GM21576 (cell line): Measurements from ENCODE around the gene CYB5A.

Experiments
- ATAC-seq: cut with Tn5 transposase; IDR thresholded peaks from one replicate; pipeline ENCODE4 v1.9.1; 2021; ENCODE audit warnings: mild to moderate bottlenecking, moderate library complexity; ENCODE audit not compliant: unreplicated experiment

The CYB5A gene

DNA sequence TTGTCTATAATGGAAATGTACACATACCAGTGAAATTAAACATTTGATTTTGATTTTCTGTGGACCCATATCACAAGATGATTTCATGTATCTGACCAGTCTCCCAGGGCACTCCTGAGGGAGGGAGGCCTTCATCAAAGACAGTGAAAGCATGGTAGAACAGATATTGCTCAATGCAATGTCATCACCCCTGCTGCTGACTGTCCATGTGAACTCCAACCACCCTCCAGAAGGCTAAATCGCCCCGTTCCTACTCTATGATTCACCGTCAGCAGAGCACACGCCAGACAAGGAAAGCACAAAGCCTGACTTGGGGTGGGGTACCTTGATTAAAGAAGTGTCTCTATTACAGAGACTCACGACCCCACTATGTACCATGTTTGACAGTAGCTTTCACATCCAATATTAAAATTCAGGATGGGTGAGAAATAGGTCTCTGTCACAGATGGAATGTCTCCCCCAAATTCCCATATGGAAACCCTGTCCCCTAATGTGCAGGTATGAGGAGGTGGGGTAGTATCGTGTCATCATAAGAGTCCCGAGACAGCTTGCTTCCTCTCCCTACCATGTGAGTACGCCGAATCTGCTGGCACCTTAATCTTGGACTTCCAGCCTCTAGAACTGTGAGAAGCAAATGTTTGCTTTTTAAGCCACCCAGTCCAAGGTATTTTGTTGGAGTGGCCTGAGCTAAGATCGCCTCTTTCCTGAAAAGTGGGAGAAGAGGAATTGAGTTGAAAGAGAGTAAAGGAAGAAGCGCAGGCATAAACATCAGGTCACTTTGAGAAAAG lies 42.4 kb downstream of the CYB5A start:
- no peak for ATAC-seq

DNA sequence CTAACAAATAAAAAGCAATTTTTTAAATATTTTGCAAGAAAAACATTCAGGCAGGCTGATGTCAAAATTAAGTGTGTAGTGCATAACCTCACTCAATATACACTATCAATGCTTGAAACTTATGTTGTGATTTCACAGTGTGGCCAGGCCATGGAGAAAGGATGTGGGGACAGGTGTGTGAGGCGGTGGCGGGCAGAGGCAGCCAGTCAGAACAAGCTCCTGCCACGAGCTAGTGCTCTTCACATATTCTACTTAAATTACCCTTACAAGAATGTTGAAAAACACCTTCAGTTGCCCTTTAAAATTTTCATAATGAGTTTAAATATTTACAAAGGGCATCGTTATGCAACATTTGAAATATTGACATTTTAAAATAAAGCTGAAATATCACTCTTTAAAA lies 43.2 kb downstream of the CYB5A start:
- peak; percentile 96 for ATAC-seq

DNA sequence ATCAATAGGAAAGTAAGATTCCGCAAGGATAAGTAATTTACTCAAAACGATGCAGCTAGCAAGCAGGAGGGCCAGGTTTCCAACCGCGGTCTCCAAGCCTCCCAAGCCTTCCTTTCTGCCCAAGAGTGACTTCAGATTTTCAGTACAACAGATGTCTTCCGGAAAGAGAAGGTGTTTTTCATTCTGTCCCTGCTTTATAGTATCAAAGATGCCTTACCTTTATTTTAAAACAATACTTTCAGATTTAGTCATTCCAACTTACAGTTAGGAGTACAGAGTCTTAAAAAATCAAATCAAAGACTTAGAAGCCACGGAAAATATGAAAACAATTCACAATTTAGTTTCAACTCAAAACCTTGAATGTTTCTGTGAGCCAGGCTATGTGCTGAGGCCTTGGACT lies 43.6 kb downstream of the CYB5A start:
- ATAC-seq, result peak; percentile 36

DNA sequence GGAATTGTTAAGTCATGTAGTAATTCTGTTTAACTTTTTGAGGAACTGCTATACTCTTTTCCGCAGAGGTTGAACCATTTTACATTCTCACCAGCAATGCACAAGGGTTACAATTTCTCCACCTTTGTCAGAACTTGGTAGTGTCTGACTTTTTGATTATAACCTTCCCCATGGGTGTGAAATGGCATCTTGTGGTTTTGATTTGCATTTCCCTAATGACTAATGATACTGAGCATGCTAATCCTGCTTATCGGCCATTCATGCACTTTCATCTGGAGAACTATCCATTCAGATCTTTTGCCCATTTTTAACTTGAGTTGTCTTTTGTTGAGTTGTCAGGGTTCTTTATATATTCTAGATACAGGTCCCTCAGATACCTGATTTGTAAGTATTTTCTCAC lies 47.2 kb downstream of the CYB5A start:
- no peak for ATAC-seq

DNA sequence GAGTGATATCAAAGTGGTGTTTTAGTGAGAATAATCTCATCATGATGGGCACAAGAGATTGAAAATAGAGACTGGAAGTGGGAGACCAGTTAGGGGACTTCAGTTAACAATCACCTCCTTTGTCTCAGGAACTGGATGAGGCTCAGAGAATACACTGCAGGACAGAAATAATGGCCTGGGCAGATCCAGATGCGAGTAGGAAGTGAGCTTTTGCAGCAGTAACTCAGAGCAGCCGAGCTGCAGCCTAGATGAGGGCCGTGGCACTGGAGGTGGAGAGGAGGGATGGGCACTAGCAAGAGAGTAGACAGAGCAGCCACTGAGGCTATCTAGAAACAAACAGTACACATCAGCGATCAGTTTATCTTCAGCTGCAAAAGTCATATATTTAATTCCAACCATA lies 48.6 kb downstream of the CYB5A start:
- ATAC-seq, result no peak

DNA sequence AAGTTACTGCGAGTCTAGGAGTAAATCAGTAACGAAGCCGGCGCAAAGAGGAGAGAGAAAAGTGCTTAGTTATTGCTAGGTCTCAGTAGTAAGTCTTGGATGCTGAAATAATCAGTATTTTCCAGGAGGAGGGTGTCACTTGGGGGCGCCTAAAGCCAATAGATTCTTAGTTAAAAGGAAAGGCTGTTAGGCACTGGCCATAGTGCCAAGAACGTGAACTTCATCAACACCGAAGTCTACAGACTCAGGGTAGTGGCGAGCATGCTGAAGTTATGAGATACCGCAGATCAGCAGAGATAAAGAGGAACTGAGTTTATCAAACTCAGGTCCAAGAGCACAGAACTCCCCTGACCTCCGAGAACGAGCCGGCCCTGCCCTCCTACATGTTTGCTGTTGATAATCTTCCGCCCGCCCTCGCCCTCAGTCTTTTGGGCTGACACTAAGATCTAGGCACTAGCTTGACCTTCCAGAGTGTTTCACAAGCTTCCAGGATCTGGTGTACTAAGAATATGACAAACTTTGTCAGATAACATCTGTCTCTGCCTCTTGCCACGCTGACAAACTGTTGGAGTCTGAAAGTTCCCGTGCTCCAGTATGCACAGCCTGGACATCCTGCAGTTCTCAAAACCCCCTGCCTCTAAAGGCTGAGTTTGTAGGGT lies 49.2 kb downstream of the CYB5A start:
- ATAC-seq, result no peak

DNA sequence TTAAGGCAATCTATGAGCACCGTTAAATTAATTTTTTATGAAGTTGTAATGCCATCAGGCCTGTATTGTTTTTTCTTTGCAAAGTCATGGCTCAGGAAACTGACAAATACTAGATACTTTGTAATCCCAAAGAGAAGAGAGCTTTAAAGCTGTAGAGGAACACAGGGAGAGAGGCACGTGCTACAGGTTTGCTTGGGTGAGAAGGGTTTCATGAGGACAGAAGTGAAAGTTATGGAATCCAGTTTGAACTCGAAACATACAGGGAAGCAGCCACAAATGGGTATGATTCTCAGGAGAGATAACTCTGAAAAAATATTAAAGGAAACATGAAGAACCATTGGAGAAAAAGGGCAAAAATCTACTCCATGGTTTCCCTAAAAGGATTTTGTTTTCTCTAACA lies 49.8 kb downstream of the CYB5A start:
- no peak for ATAC-seq

DNA sequence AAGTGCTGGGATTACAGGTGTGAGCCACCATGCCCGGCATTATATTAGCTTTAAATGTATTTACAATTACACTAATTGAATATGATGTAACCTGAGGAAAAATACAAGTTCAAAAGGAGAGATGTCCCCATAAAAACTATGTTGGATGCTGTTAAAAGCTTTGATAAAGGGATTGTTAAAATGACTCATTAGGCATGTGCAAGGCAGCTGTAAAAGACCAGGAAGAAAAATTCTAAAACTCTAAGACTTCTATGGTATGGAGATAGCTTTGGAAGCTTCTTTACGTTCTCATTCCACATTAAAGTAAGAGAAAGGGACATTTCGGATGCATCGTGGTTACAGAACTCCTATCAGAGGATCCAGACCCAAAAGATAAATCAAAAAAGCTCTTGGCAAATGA lies 50.3 kb downstream of the CYB5A start:
- ATAC-seq, result no peak

DNA sequence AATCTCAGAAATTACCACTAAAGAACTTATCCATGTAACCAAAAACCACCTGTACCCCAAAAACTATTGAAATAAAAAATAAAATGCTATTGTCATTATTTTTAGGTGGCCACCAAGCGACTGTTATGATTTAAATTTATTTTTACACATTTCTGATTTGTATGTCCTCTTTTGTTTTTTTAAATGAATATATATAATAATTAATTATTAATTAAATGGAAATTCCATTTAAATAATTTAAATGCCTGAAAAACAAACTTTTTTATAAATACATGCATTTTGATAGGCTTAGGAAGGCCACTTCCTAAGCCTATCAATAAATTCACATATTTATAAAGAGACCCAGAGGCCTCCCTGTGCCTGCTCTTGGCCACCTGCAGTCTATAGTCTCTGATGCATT lies 52.2 kb downstream of the CYB5A start:
- no peak for ATAC-seq

DNA sequence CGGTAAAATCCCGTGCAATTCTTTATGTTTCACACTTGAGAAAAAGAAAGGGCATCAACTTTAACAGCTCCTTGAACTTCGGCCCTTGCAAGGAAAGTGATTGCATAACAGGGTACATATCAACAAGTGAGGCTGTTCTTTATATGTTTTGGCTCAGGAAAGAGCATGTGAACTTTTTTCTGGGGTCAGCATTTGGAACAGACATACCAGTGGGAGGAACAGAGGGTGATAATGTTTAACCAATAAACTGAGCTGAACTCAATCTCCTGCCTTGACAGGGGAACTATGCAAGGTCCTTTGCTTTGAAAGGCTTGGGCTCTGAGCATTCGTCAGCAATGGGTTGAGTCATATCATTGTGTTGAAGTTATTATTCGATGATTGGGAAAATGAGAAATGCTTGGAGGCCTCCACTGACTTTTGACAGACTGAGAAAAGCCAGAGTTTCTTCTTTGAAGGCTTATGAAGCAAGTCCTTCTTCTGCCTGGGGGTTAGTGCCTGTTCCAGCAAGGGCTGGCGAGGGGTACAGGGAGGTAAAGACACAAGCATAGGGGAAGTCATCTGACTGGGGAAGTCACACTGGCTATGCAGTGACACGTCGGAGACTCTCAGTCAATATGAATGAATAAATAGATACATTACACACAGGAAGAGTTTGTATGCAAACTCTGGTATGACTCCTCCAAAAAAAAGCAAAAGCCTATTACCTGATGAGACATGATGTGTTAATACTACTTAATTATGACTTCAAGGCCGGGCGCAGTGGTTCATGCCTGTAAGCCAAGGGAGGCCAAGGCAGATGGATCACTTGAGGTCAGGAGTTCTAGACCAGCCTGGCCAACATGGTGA lies 57.2 kb downstream of the CYB5A start:
- ATAC-seq, result no peak

DNA sequence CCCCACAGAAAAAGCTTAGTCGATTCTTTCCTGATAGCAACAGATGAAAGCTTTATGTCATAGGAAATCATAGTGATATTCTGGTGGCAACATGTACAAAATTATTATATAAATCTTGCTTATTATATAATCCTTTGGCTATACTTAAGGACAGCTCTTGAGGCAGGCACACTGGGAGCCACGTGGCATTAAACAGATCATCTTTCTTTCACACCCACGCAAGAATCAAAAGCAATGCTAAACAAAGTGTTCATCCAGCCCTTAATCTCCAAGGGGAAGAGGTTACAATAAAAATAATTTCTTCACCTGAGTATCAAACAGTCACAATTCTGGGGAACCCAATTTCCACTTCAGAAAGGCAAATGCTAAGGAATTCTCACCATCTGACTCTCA lies 57.8 kb downstream of the CYB5A start:
- no peak for ATAC-seq

DNA sequence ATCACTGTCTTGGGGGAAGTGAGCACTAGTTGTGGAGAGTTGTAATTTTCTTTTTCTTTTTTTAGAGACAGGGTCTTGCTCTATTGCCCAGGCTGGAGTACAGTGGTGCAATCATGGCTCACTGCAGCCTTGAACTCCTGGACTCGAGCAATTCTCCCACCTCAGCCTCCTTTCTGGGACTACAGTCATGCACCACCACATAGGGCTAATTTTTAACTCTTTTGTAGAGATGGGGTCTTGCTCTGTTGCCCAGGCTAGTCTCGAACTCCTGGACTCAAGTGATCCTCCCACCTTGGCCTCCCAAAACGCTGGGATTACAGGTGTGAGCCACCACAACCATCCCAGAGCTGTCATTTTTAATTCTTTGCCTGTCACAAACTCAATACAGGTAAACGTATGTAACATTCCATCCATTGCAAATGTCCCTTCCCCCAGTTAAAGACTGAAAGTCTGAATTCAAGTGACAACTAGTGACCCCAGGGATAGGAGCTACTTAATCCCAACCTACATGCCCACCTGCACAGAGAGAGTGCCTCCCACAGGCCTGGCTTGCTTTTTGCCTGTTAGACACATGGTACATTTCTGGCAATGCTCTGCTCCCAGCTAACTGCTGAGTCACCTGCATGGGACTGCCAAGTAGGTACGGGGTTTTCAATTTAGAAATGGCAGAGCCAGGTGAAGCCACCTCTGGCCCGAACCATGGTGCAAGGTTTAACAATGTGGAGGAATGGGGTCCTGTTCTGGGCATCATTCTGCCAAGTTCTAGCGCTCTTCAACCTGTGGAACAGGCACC lies 60.6 kb downstream of the CYB5A start:
- no peak for ATAC-seq

DNA sequence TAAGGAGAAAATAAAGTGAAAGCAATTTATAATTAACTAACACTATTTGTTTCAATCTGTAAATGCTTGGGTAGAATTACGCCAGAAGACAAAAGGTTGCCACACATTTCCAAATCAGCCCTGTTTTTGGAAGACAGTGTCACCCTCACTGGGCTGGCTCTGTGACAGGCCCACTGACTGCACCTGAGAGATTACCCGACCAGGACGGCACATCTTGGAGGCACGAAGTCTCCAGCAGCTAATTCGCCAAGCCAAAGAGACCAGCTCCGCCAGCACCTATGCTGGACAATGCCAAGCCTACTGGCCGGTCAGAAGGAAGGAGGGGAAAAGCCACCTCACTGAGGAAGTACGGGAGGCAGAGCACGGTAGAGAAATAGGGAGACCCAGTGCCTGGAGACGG lies 61.9 kb downstream of the CYB5A start:
- no peak for ATAC-seq

DNA sequence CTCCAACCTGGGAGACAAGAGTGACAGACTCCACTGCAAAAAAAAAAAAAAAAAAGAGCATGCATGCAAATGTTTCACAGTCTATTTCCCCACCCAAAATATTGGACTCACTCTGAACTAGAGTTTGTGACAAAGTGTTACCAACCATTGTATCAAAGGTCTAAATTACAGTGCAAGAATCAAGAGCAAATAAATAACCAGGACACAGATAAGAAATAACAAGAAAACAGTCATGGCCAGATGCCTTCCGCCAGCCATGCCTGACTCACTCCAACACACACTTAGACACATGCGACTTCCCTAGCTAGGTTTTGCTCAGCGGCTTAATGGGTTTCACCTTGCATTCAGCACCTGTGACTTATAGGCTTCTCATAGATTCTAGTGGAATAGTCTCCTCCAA lies 62.8 kb downstream of the CYB5A start:
- no peak for ATAC-seq

DNA sequence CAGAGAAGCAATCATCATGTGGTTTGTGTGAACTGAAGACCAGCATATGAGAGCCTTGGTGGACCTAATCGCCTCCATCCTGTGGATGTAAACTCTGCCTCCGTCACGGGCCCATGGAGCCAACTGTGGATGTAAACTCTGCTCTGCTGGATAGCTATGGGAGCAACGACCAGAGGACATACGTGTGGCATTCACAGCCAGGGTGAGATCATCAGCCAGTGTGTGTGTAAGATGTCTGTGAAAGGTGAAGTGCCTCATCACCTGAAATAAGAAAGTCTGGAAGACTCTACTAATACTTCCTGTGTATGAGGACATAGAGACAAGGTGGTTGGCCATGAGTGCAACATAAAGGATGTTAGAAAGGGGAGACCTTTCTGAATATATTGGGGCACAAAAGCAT lies 63.5 kb downstream of the CYB5A start:
- no peak for ATAC-seq

DNA sequence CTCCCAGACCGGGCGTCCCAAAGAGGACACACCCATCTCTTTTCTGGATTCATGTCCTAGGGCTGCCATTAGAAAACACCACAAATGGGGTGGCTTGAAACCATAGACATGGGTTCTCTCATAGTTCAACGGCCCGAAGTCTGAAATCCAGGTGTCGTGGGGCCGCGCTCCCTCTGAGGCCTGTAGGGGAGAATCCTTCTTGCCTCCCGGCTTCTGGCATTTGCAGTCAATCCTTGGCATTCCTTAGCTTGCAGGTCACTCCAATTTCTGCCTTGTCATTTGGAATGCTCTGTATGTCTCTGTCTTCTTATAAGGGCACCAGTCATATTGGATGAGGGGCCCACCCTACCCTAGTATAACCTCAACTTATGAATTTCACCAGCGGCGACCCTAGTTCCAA lies 65.1 kb downstream of the CYB5A start:
- ATAC-seq, result no peak

DNA sequence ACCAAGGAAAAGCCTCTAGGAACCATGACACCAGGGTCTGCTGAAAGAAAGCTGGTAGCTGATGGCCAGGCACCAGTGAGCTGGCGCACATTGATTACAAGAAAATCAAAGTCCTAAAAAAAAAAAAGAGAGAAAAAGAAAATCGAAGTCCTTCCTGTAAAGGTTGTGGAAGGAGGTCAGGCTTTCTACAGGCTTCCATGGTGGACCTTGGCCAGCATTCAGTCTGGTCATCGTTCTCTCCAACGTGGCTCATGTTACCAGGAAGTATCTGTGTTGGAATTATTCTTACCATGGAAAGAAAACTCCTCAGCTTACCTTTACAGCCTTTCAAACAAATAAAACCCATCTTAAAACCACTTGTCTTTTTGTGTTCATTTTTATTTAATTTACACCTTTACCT lies 65.6 kb downstream of the CYB5A start:
- ATAC-seq, result no peak

DNA sequence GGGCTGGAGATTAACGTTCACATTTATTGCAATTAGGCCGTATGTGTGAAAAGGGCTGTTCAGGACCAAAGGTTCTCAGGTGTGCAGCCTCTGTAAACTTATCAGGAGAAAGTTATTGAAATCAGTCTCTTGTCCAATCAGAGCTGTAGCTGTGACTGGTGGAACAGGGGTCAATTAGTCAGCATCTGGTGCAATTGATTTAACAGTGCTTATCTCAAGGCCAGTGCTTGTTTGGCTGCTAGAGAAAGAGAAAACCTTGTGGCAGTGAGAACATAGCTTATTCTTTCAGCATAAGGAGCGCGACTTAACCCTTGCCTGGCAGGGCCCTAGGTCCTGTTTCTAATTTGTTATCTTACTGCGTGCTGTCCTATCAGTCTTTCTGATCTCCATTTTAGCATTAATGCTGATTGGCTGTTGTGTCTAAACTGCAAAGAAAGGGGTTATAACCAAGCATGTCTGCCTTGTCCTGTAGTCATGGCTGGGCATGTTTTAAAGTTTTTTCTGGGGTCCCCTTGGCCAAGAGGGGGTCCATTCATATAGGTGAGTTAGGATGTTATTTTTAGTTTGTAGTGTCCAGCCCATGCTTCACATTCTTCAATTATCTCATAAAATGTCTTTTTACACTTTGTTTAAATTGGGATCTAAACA lies 66.4 kb downstream of the CYB5A start:
- ATAC-seq, result no peak

DNA sequence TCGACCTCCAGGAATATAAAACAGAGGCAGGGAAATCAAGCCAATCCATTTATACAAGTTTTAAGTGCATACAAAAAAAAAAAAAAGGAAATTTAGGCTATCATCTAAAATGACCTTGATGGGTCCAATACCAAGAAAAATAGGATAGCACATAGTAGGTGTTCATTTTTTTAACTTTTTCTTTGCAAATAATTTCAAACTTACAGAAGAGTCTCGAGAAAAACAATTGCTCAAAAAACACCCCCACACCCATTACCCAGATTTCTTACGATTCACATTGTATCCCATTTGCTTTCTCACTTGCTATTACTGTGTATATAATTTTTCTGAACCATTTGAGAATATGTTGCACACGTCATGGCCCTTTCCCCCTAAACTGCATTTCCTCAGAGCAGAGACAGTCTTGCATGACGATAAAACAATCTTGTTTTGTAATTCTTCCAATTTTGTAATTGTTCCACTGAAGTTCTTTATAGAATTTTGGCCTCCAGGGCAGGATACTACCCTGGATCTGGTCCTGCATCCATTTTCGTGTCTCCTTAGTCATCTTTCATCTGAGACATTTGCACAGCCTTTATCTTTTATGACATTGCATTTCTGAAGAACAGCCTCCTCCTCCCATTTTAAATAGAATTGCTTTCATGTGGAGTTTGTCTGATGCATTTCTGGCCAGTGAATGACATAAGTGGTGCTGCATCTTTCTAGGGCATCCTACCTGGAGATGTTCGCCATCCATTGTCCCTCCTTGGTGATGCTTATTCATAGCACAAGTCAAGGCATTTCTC lies 68.9 kb downstream of the CYB5A start:
- ATAC-seq, result no peak

DNA sequence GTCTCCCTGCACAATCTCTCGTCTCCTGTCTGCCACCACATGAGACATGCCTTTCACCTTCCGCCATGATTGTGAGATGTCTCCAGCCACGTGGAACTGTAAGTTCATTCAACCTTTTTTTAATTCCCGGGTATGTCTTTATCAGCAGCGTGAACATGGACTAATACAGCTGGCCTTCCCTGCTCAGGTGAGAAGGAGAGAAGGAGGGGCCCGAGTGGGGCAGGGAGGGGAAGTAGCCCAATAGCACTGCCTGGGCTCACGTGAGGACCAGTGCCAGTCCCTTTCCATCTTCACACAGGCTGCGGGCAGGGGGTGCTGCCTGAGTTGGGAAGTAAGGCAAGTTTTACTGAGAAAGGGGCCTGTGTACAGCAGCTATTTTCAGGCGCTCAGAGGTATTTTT lies 70.7 kb downstream of the CYB5A start:
- no peak for ATAC-seq
